ENCODE results near the gene FBL.

DNA sequence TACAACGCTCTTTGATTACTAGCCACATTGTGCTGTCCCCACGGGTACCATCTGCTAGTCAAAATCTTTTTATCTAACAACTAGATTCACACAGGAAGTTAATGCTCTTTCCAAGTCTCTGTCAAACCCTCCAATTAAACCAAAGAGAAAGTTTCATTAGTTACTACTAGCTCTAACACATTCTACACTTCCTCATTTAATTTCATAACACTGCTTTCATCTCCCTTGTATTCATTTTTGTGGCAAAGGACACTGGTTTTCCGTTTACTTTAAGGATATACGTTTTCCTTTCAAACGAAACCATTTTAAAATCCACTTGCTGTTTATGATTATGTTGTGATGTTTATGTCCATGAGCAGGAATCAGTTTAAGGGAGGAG is 17.5 kb downstream of the FBL start:
- TF ChIP-seq FOXP2 (optimal IDR thresholded peaks at IDR 0.05; ENCODE audit: borderline replicate concordance, extremely low read depth, extremely low read length, insufficient read depth) (no peak), SIN3A (IDR thresholded peaks at IDR 0.05; ENCODE audit: borderline replicate concordance, insufficient read depth, low read length) (no peak), POLR2AphosphoS5 (IDR thresholded peaks at IDR 0.05; ENCODE audit: low read depth, low read length) (no peak), TAF1 (IDR thresholded peaks at IDR 0.05; ENCODE audit: borderline replicate concordance, insufficient read depth, low read length) (no peak)
